Right lobe of liver (tissue), 6 donors: ENCODE data around the gene PLCL1. TPM values are rescaled to one million over a fixed set of nuclear protein-coding genes. Genes with fewer than 3 reads are reported as not detected.

Experiments
- ATAC-seq, 4 donors: fragments of 200-7000 bp; cut with Tn5 transposase; one replicate each; pipeline ENCODE4 v1.9.1; 2020; ENCODE audit warnings: mild to moderate bottlenecking in 4 of 4, moderate library complexity in 4 of 4
- DNase-seq, 3 donors: peaks; one replicate each; pipeline ENCODE4 v3.0.0-alpha.2; 2020
- H3K27ac ChIP-seq, 3 donors: fragments of 200-600 bp; one replicate each; pipeline ENCODE4 v1.8.0; 2022
- H3K27me3 ChIP-seq, 2 donors: fragments of 200-600 bp; one replicate each; pipeline ENCODE4 v1.8.0; 2022
- H3K36me3 ChIP-seq, 4 donors: fragments of 200-600 bp; sonication (generic) in 1 of 4; one replicate each; pipeline versions ENCODE4 v1.5.1 to v1.8.0; 2017 to 2022; ENCODE audit warnings: control low read depth in 1 of 4
- H3K4me1 ChIP-seq, 4 donors: fragments of 200-600 bp; sonication (generic) in 1 of 4; one replicate each; pipeline versions ENCODE4 v1.5.1 to v1.8.0; 2017 to 2022; ENCODE audit warnings: control low read depth in 1 of 4
- H3K4me3 ChIP-seq, 3 donors: fragments of 200-600 bp; one replicate each; pipeline ENCODE4 v1.8.0; 2022
- H3K9me3 ChIP-seq, 4 donors: fragments of 200-600 bp; sonication (generic) in 1 of 4; one replicate each; pipeline versions ENCODE4 v1.5.1 to v1.8.0; 2017 to 2022; ENCODE audit warnings: control low read depth in 1 of 4
- CTCF ChIP-seq, 4 donors: fragments of 200-600 bp in 3 of 4; fragments of 450-650 bp in 1 of 4; IDR thresholded peaks; one replicate each; pipeline versions ENCODE4 v1.5.1 to v1.8.0; 2016 to 2022; ENCODE audit warnings: antibody characterized with exemption in 4 of 4, mild to moderate bottlenecking in 2 of 4
- POLR2A ChIP-seq: fragments of 450-650 bp; IDR thresholded peaks from one replicate; pipeline ENCODE4 v1.6.1; 2017; ENCODE audit warnings: antibody characterized with exemption, mild to moderate bottlenecking
- WGBS: methylation state at CpG from one replicate; pipeline ENCODE4 v1.1.6; 2018; ENCODE audit warnings: low coverage, low lambda C conversion rate; ENCODE audit not compliant: insufficient coverage; ENCODE audit errors: missing lambda C conversion rate; 5-methylcytosine and 5-hydroxymethylcytosine counted together
- intact Hi-C, 2 donors: fragments of 100-400 bp; cut with DNase I; formaldehyde crosslinking; loops; one replicate each; pipeline versions ENCODE4 v1.11.2 to v1.14.1; 2022
- total RNA-seq, 6 experiments: library from RNA; depleted of rRNA in 2 of 6; stranded (reverse); fragments of >200 nt in 2 of 6; fragmentation: NEBNext Ultra II Directional in 3 of 6; extraction: Animal tissue kit (Norgen Biotek cat#: 25700) in 3 of 6; gene quantifications; one replicate each; pipeline versions ENCODE4 v1.1.0 to v1.2.4, GENCODE V29; 2016 to 2023
- donor health status: DM: no; HTN: yes; CAD: no.
- donor health status: DM: no; HTN: no; CAD: no.
- donor health status: DM: no; HTN: no; CAD: no.
- donor health status: DM: no; HTN: yes; CAD: no.
- donor health status: DM: no; HTN: yes; CAD: no.

The PLCL1 gene
- total RNA-seq, 6 experiments from 2014 or later: 0.12 to 0.37 (median 0.24) TPM

GRCh38 chr2:197992482-197993133 is 188.2 kb downstream of the PLCL1 start:
- WGBS: 58% methylated on average over 4 of the region's 4 CpGs
- ATAC-seq (no peak), DNase-seq (no peak)
- Histone ChIP-seq H3K27ac (no peak overlapping the region), H3K9me3 (no peaks in the 10 kb centered on the region), H3K36me3 (no peaks in the 10 kb centered on the region), H3K4me3 (no peak overlapping the region), H3K27me3 (no peaks in the 10 kb centered on the region), H3K4me1 (no peaks in the 10 kb centered on the region)
- TF ChIP-seq CTCF (IDR thresholded peaks at IDR 0.05): no peak
- TF ChIP-seq POLR2A: no peak
- intact Hi-C loops: no loop called here

GRCh38 chr2:197993363-197993762 is 189.0 kb downstream of the PLCL1 start:
- H3K27ac ChIP-seq: no peak overlapping the region
- ATAC-seq: no peak
- intact Hi-C loops: no loop called here

GRCh38 chr2:197993830-197994229 is 189.4 kb downstream of the PLCL1 start:
- H3K27ac ChIP-seq: no peak overlapping the region
- intact Hi-C loops: no loop called here
- WGBS: 40% methylated on average over 1 of the region's 2 CpGs

More at GRCh38 chr2:197993363-197993762, 189.0 kb downstream of the PLCL1 start:
- DNase-seq: no peak
- no peaks in the 10 kb centered on the region for H3K9me3 ChIP-seq
- H3K4me1 ChIP-seq: no peaks in the 10 kb centered on the region
- H3K27me3 ChIP-seq: no peaks in the 10 kb centered on the region
- TF ChIP-seq CTCF (IDR thresholded peaks at IDR 0.05) (no peak), POLR2A (no peak)
- H3K36me3 ChIP-seq: no peaks in the 10 kb centered on the region
- H3K4me3 ChIP-seq: no peak overlapping the region

GRCh38 chr2:197994751-197995150 is 190.4 kb downstream of the PLCL1 start:
- ATAC-seq (no peak), DNase-seq (no peak)
- Histone ChIP-seq H3K4me3 (no peak overlapping the region), H3K4me1 (no peaks in the 10 kb centered on the region), H3K27me3 (no peaks in the 10 kb centered on the region), H3K36me3 (no peaks in the 10 kb centered on the region), H3K9me3 (no peaks in the 10 kb centered on the region), H3K27ac (no peak overlapping the region)
- intact Hi-C loops: no loop called here
- TF ChIP-seq POLR2A: no peak
- TF ChIP-seq CTCF (IDR thresholded peaks at IDR 0.05): no peak
- 24% methylated on average over 1 of the region's 1 CpG for WGBS

More at GRCh38 chr2:197993830-197994229, 189.4 kb downstream of the PLCL1 start:
- DNase-seq (no peak), ATAC-seq (no peak)
- H3K27me3 ChIP-seq: no peaks in the 10 kb centered on the region
- TF ChIP-seq POLR2A (no peak), CTCF (IDR thresholded peaks at IDR 0.05) (no peak)
- H3K36me3 ChIP-seq: no peaks in the 10 kb centered on the region
- no peaks in the 10 kb centered on the region for H3K4me1 ChIP-seq
- H3K9me3 ChIP-seq: no peaks in the 10 kb centered on the region
- H3K4me3 ChIP-seq: no peak overlapping the region

- Histone ChIP-seq H3K4me1 (no peaks in the 10 kb centered on the region), H3K4me3 (no peak overlapping the region), H3K36me3 (no peaks in the 10 kb centered on the region), H3K9me3 (no peaks in the 10 kb centered on the region), H3K27me3 (no peaks in the 10 kb centered on the region), H3K27ac (no peak overlapping the region)
- ATAC-seq: no peak
- TF ChIP-seq POLR2A: no peak
- TF ChIP-seq CTCF (IDR thresholded peaks at IDR 0.05): no peak
- intact Hi-C loops: no loop called here
- 45% methylated on average over 2 of the region's 2 CpGs for WGBS
- DNase-seq: no peak
Observed at GRCh38 chr2:197996583-197996982, 192.2 kb downstream of the PLCL1 start.
